ENCODE measurements around the gene PDGFRA.

The PDGFRA gene

DNA sequence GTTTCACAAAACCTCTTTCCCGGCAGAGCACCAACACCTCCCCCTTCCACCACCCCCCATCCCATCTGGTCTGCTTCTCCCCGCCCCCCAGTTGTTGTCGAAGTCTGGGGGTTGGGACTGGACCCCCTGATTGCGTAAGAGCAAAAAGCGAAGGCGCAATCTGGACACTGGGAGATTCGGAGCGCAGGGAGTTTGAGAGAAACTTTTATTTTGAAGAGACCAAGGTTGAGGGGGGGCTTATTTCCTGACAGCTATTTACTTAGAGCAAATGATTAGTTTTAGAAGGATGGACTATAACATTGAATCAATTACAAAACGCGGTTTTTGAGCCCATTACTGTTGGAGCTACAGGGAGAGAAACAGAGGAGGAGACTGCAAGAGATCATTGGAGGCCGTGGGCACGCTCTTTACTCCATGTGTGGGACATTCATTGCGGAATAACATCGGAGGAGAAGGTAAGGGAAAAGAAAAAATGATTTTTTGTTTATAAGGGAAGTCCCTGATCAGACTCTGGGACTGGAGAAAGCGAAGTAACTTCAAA, at the start of gene PDGFRA:
TSS of gene PDGFRA (plus strand) at position 333 of the 541 bp plus-strand sequence. CDS start 29,476 bp downstream, outside the sequence.
- H3K27ac ChIP-seq (ENCODE audit: low read length): no peak within 1 kb of the TSS
- H3K27me3 ChIP-seq (ENCODE audit: insufficient read depth, low read length): peaks cover 98% of the 10 kb centered on the region
- no peak within 1 kb of the TSS for H3K9ac ChIP-seq (ENCODE audit: low read depth, low read length)
- peak within 1 kb of the TSS; percentile 79 for H3K4me3 ChIP-seq (ENCODE audit: low read length)
- H3K4me1 ChIP-seq (ENCODE audit: insufficient read depth, low read length): peaks cover 14% of the 10 kb centered on the region; the same call in 1 of the 2 replicates
- no peaks in the 10 kb centered on the region; the same call in 1 of the 2 replicates for H3K9me3 ChIP-seq (ENCODE audit: insufficient read depth, low read depth, low read length)
- H3K36me3 ChIP-seq (ENCODE audit: insufficient read depth, low read depth, low read length): no peaks in the 10 kb centered on the region

DNA sequence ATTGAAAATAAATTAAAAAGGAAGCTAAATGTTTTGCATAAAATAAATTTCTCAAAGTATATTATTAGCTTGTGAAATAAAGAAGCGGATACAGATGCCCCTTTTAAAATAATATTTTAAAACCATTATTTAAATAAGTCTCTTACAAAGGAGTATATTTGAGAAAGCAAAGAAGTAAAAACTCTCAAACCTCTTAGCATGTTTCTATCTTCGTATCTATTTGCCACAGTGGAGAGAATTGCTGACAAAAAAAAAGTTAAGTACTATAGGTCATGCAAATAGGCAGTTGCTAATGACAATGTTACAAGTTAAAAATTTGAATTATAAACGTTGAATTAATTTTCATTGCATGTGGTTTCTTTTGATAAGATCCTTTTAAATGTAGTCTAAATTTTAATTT, 44.5 kb upstream of the PDGFRA start:
- Histone ChIP-seq H3K4me3 (ENCODE audit: low read length) (no peak overlapping the region), H3K27me3 (ENCODE audit: insufficient read depth, low read length) (no peaks in the 10 kb centered on the region), H3K9ac (ENCODE audit: low read depth, low read length) (no peak overlapping the region), H3K27ac (ENCODE audit: low read length) (no peak overlapping the region), H3K4me1 (ENCODE audit: insufficient read depth, low read length) (no peaks in the 10 kb centered on the region), H3K36me3 (ENCODE audit: insufficient read depth, low read depth, low read length) (no peaks in the 10 kb centered on the region), H3K9me3 (ENCODE audit: insufficient read depth, low read depth, low read length) (no peaks in the 10 kb centered on the region)

- H3K9ac ChIP-seq (ENCODE audit: low read depth, low read length): no peak overlapping the region
- H3K27me3 ChIP-seq (ENCODE audit: insufficient read depth, low read length): no peaks in the 10 kb centered on the region
- H3K9me3 ChIP-seq (ENCODE audit: insufficient read depth, low read depth, low read length): no peaks in the 10 kb centered on the region
- H3K27ac ChIP-seq (ENCODE audit: low read length): no peak overlapping the region
- no peaks in the 10 kb centered on the region for H3K36me3 ChIP-seq (ENCODE audit: insufficient read depth, low read depth, low read length)
- no peaks in the 10 kb centered on the region for H3K4me1 ChIP-seq (ENCODE audit: insufficient read depth, low read length)
- H3K4me3 ChIP-seq (ENCODE audit: low read length): no peak overlapping the region
Observed at GRCh38 chr4:54185044-54185780, 43.9 kb upstream of the PDGFRA start.

- H3K27me3 ChIP-seq (ENCODE audit: insufficient read depth, low read length): no peaks in the 10 kb centered on the region
- H3K36me3 ChIP-seq (ENCODE audit: insufficient read depth, low read depth, low read length): no peaks in the 10 kb centered on the region
Observed at GRCh38 chr4:54185866-54186265, 43.2 kb upstream of the PDGFRA start.

DNA sequence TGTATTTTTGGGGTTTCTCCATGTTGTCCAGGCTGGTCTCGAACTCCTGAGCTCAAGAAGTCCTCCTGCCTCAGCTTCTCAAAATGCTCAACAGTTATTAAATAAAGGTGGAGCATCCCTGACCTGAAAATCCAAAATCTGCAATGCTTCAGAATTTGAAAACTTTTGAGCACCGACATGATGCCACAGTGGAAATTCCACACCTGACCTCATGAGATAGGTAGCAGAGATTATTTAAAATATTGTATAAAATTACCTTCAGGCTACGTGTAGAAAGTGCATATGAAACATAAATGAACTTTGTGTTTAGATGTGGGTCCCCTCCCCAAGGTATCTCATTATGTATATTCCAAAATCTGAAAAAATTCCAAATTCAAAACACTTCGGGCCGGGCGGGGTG, 42.7 kb upstream of the PDGFRA start:
- no peak overlapping the region for H3K4me3 ChIP-seq (ENCODE audit: low read length)
- H3K9ac ChIP-seq (ENCODE audit: low read depth, low read length): no peak overlapping the region
- no peaks in the 10 kb centered on the region for H3K9me3 ChIP-seq (ENCODE audit: insufficient read depth, low read depth, low read length)
- H3K27ac ChIP-seq (ENCODE audit: low read length): no peak overlapping the region
- H3K36me3 ChIP-seq (ENCODE audit: insufficient read depth, low read depth, low read length): no peaks in the 10 kb centered on the region
- no peaks in the 10 kb centered on the region for H3K27me3 ChIP-seq (ENCODE audit: insufficient read depth, low read length)
- no peaks in the 10 kb centered on the region for H3K4me1 ChIP-seq (ENCODE audit: insufficient read depth, low read length)

More at GRCh38 chr4:54185866-54186265, 43.2 kb upstream of the PDGFRA start:
- Histone ChIP-seq H3K4me3 (ENCODE audit: low read length) (no peak overlapping the region), H3K27ac (ENCODE audit: low read length) (no peak overlapping the region), H3K4me1 (ENCODE audit: insufficient read depth, low read length) (no peaks in the 10 kb centered on the region), H3K9ac (ENCODE audit: low read depth, low read length) (no peak overlapping the region), H3K9me3 (ENCODE audit: insufficient read depth, low read depth, low read length) (no peaks in the 10 kb centered on the region)

- no peak overlapping the region for H3K9ac ChIP-seq (ENCODE audit: low read depth, low read length)
- H3K27ac ChIP-seq (ENCODE audit: low read length): no peak overlapping the region
- H3K9me3 ChIP-seq (ENCODE audit: insufficient read depth, low read depth, low read length): no peaks in the 10 kb centered on the region
- no peak overlapping the region for H3K4me3 ChIP-seq (ENCODE audit: low read length)
- H3K36me3 ChIP-seq (ENCODE audit: insufficient read depth, low read depth, low read length): no peaks in the 10 kb centered on the region
- H3K4me1 ChIP-seq (ENCODE audit: insufficient read depth, low read length): no peaks in the 10 kb centered on the region
- no peaks in the 10 kb centered on the region for H3K27me3 ChIP-seq (ENCODE audit: insufficient read depth, low read length)
Observed at GRCh38 chr4:54187148-54187547, 41.9 kb upstream of the PDGFRA start.

- Histone ChIP-seq H3K9me3 (ENCODE audit: insufficient read depth, low read depth, low read length) (no peaks in the 10 kb centered on the region), H3K27ac (ENCODE audit: low read length) (no peak overlapping the region), H3K4me1 (ENCODE audit: insufficient read depth, low read length) (no peaks in the 10 kb centered on the region), H3K9ac (ENCODE audit: low read depth, low read length) (no peak overlapping the region), H3K36me3 (ENCODE audit: insufficient read depth, low read depth, low read length) (no peaks in the 10 kb centered on the region), H3K27me3 (ENCODE audit: insufficient read depth, low read length) (no peaks in the 10 kb centered on the region), H3K4me3 (ENCODE audit: low read length) (no peak overlapping the region)
Observed at GRCh38 chr4:54189140-54189539, 40.0 kb upstream of the PDGFRA start.

GRCh38 chr4:54192811-54193210, 36.3 kb upstream of the PDGFRA start:
- Histone ChIP-seq H3K4me1 (ENCODE audit: insufficient read depth, low read length) (no peaks in the 10 kb centered on the region), H3K4me3 (ENCODE audit: low read length) (no peak overlapping the region), H3K9me3 (ENCODE audit: insufficient read depth, low read depth, low read length) (no peaks in the 10 kb centered on the region), H3K27ac (ENCODE audit: low read length) (no peak overlapping the region), H3K9ac (ENCODE audit: low read depth, low read length) (no peak overlapping the region), H3K36me3 (ENCODE audit: insufficient read depth, low read depth, low read length) (no peaks in the 10 kb centered on the region), H3K27me3 (ENCODE audit: insufficient read depth, low read length) (no peaks in the 10 kb centered on the region)

- no peaks in the 10 kb centered on the region for H3K36me3 ChIP-seq (ENCODE audit: insufficient read depth, low read depth, low read length)
- no peak overlapping the region for H3K27ac ChIP-seq (ENCODE audit: low read length)
- H3K4me1 ChIP-seq (ENCODE audit: insufficient read depth, low read length): no peaks in the 10 kb centered on the region
- no peak overlapping the region for H3K4me3 ChIP-seq (ENCODE audit: low read length)
- no peaks in the 10 kb centered on the region for H3K27me3 ChIP-seq (ENCODE audit: insufficient read depth, low read length)
- H3K9me3 ChIP-seq (ENCODE audit: insufficient read depth, low read depth, low read length): no peaks in the 10 kb centered on the region
- H3K9ac ChIP-seq (ENCODE audit: low read depth, low read length): no peak overlapping the region
Observed at GRCh38 chr4:54197926-54198325, 31.2 kb upstream of the PDGFRA start.

DNA sequence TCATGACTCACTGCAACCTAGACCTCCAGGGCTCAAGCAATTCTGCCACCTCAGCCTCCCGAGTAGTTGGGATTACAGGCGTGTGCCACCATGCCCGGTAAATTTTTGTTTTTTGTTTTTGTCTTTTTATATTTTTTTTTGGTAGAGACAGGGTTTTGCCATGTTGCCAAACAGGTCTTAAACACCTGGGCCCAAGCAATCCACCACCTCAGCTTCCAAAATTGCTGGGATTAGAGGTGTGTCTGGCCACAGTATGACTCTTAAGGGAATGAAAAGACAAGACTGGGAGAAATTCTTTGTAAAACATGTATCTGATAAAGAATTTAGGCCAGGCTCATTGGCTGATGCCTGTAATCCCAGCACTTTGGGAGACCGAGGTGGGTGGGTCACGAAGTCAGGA, 29.2 kb upstream of the PDGFRA start:
- Histone ChIP-seq H3K4me3 (ENCODE audit: low read length) (no peak overlapping the region), H3K27me3 (ENCODE audit: insufficient read depth, low read length) (no peaks in the 10 kb centered on the region), H3K9me3 (ENCODE audit: insufficient read depth, low read depth, low read length) (no peaks in the 10 kb centered on the region), H3K4me1 (ENCODE audit: insufficient read depth, low read length) (no peaks in the 10 kb centered on the region), H3K27ac (ENCODE audit: low read length) (no peak overlapping the region), H3K36me3 (ENCODE audit: insufficient read depth, low read depth, low read length) (no peaks in the 10 kb centered on the region), H3K9ac (ENCODE audit: low read depth, low read length) (no peak overlapping the region)

DNA sequence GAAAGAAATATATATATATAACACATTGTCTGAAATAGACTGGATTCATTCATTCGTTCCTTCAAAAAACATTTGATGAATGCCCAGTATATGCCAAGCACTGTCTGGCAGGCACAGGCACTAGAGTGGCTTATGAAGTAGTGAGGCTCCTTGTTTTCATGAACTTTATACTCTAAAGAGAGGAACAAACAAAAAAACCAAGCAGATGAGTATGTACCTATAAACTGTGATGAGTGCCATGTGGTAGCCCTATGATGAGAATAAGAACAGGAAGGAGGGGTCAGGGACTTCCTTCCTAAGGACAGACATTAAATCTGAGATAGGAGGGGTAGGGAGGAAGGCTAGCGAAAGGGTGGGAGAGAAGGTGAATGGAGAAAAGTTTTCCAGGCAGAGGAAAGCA, 19.5 kb upstream of the PDGFRA start:
- no peaks in the 10 kb centered on the region for H3K9me3 ChIP-seq (ENCODE audit: insufficient read depth, low read depth, low read length)
- H3K9ac ChIP-seq (ENCODE audit: low read depth, low read length): no peak overlapping the region
- H3K4me1 ChIP-seq (ENCODE audit: insufficient read depth, low read length): no peaks in the 10 kb centered on the region
- H3K36me3 ChIP-seq (ENCODE audit: insufficient read depth, low read depth, low read length): no peaks in the 10 kb centered on the region
- H3K27ac ChIP-seq (ENCODE audit: low read length): no peak overlapping the region
- no peaks in the 10 kb centered on the region for H3K27me3 ChIP-seq (ENCODE audit: insufficient read depth, low read length)
- no peak overlapping the region for H3K4me3 ChIP-seq (ENCODE audit: low read length)

DNA sequence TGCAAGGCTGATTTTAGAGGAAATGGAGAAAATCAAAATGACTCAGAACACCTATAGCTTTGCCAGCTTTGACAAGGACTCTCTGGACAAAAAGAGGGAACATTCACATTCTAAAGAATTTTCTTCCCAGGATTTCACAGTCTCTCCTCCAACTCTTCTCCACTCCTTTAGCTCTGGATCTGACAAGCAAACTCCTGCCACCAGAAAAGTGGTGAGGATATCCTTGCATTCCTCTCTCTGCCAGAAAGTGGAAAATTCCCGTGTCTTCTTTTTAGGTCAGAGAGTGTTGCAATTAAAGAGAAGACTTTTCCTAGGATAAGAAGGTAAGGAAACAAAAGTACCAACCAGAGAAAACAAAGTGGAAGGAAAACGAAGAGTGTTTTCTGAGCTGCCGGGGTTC, 16.1 kb upstream of the PDGFRA start:
- no peaks in the 10 kb centered on the region for H3K36me3 ChIP-seq (ENCODE audit: insufficient read depth, low read depth, low read length)
- H3K4me1 ChIP-seq (ENCODE audit: insufficient read depth, low read length): no peaks in the 10 kb centered on the region
- no peak overlapping the region for H3K9ac ChIP-seq (ENCODE audit: low read depth, low read length)
- no peaks in the 10 kb centered on the region for H3K9me3 ChIP-seq (ENCODE audit: insufficient read depth, low read depth, low read length)
- H3K4me3 ChIP-seq (ENCODE audit: low read length): no peak overlapping the region
- peaks cover 16% of the 10 kb centered on the region for H3K27me3 ChIP-seq (ENCODE audit: insufficient read depth, low read length)
- H3K27ac ChIP-seq (ENCODE audit: low read length): no peak overlapping the region

All from iPS-20b (cell line).